GM23338 (cell line): ENCODE measurements around the gene ABHD17B. TPM values are rescaled to one million over a fixed set of nuclear protein-coding genes. Genes with fewer than 3 reads are reported as not detected.

Source experiments
- ATAC-seq: fragments of 200-7000 bp; cut with Tn5 transposase; 3 replicates; pipeline ENCODE4 v1.9.1; 2020
- DNase-seq: peaks from one replicate; pipeline ENCODE4 v3.0.0-alpha.2; 2015; ENCODE audit warnings: low spot score
- H2AFZ ChIP-seq: fragments of 200-600 bp; sonication (generic); 2 replicates; pipeline ENCODE4 v1.8.0; 2016; ENCODE audit warnings: antibody characterized with exemption, mild to moderate bottlenecking, moderate library complexity
- H3F3A ChIP-seq: fragments of 200-600 bp; sonication (generic); replicated peaks from 2 replicates; pipeline ENCODE4 v1.8.0; 2017; ENCODE audit warnings: antibody characterized with exemption, mixed run types, low read depth
- H3K27ac ChIP-seq: fragments of 200-600 bp; sonication (generic); 2 replicates; pipeline ENCODE4 v1.6.1; 2016; ENCODE audit warnings: low read depth
- H3K27me3 ChIP-seq: fragments of 200-600 bp; sonication (generic); 2 replicates; pipeline ENCODE4 v1.8.0; 2016; ENCODE audit warnings: mild to moderate bottlenecking, mixed run types, moderate library complexity; ENCODE audit not compliant: insufficient read depth
- H3K36me3 ChIP-seq: fragments of 200-600 bp; sonication (generic); 2 replicates; pipeline ENCODE4 v1.8.0; 2016; ENCODE audit warnings: mild to moderate bottlenecking; ENCODE audit not compliant: insufficient read depth
- H3K4me1 ChIP-seq: fragments of 200-600 bp; sonication (generic); 2 replicates; pipeline ENCODE4 v1.8.0; 2016; ENCODE audit warnings: mild to moderate bottlenecking, moderate library complexity; ENCODE audit not compliant: insufficient read depth
- H3K4me2 ChIP-seq: fragments of 200-600 bp; sonication (generic); 2 replicates; pipeline ENCODE4 v1.7.1; 2017; ENCODE audit warnings: mixed run types
- H3K4me3 ChIP-seq: fragments of 200-600 bp; sonication (generic); 2 replicates; pipeline ENCODE4 v1.6.1; 2016; ENCODE audit warnings: mixed run types
- H3K79me2 ChIP-seq: fragments of 200-600 bp; sonication (generic); replicated peaks from 2 replicates; pipeline ENCODE4 v1.8.0; 2017; ENCODE audit warnings: mild to moderate bottlenecking; ENCODE audit not compliant: insufficient read depth
- H3K9me2 ChIP-seq: fragments of 200-600 bp; sonication (generic); 2 replicates; pipeline ENCODE4 v1.8.0; 2017; ENCODE audit not compliant: insufficient read depth
- H4K20me1 ChIP-seq: fragments of 200-600 bp; sonication (generic); replicated peaks from 2 replicates; pipeline ENCODE4 v1.8.0; 2017; ENCODE audit warnings: mild to moderate bottlenecking; ENCODE audit not compliant: insufficient read depth
- H3K27ac Mint-ChIP-seq: 2 replicates; pipeline ENCODE4 v1.8.0; 2020; ENCODE audit warnings: inconsistent platforms, mild to moderate bottlenecking, moderate library complexity, mixed read lengths
- H3K27me3 Mint-ChIP-seq: 3 replicates; pipeline ENCODE4 v1.8.0; 2022; ENCODE audit warnings: low read depth, mild to moderate bottlenecking, moderate library complexity, mixed read lengths, inconsistent platforms; ENCODE audit not compliant: insufficient read depth, poor library complexity
- H3K36me3 Mint-ChIP-seq: 3 replicates; pipeline ENCODE4 v1.8.0; 2021; ENCODE audit warnings: low read depth, mild to moderate bottlenecking, inconsistent platforms, moderate library complexity, mixed read lengths
- H3K4me1 Mint-ChIP-seq: 3 replicates; pipeline ENCODE4 v1.8.0; 2020; ENCODE audit warnings: mild to moderate bottlenecking, inconsistent platforms, mixed read lengths
- H3K4me3 Mint-ChIP-seq: 3 replicates; pipeline ENCODE4 v1.8.0; 2021; ENCODE audit warnings: moderate library complexity, mild to moderate bottlenecking, inconsistent platforms, mixed read lengths
- H3K9me3 Mint-ChIP-seq: 3 replicates; pipeline ENCODE4 v1.8.0; 2020; ENCODE audit warnings: moderate library complexity, mild to moderate bottlenecking, inconsistent platforms, mixed read lengths
- CREB1 ChIP-seq: fragments of 250-450 bp; sonication (Bioruptor Pico); IDR thresholded peaks from 2 replicates; pipeline ENCODE4 v1.5.0; 2020; ENCODE audit warnings: low read depth, mild to moderate bottlenecking, moderate library complexity
- EZH2 ChIP-seq: fragments of 200-600 bp; sonication (generic); IDR thresholded peaks from one replicate; pipeline ENCODE4 v1.8.0; 2017; ENCODE audit warnings: antibody characterized with exemption, mild to moderate bottlenecking, low read depth; ENCODE audit not compliant: unreplicated experiment
- EZH2phosphoT487 ChIP-seq: fragments of 200-600 bp; sonication (generic); IDR thresholded peaks from one replicate; pipeline ENCODE4 v1.8.1; 2018; ENCODE audit warnings: antibody characterized with exemption; ENCODE audit not compliant: unreplicated experiment
- JUNB ChIP-seq: IDR thresholded peaks from one replicate; pipeline ENCODE4 v1.6.1; 2016; ENCODE audit warnings: antibody characterized with exemption; ENCODE audit not compliant: unreplicated experiment
- NANOG ChIP-seq: IDR thresholded peaks from 2 replicates; pipeline ENCODE4 v1.6.1; 2016; ENCODE audit warnings: antibody characterized with exemption, borderline replicate concordance
- REST ChIP-seq: IDR thresholded peaks from one replicate; pipeline ENCODE4 v1.6.1; 2018; ENCODE audit warnings: antibody characterized with exemption; ENCODE audit not compliant: unreplicated experiment
- STAT1 ChIP-seq: IDR thresholded peaks from one replicate; pipeline ENCODE4 v1.6.1; 2016; ENCODE audit warnings: antibody characterized with exemption; ENCODE audit not compliant: unreplicated experiment
- ZNF114 ChIP-seq: fragments of 250-450 bp; sonication (Bioruptor Pico); IDR thresholded peaks from 2 replicates; pipeline ENCODE4 v1.5.0; 2020; ENCODE audit warnings: mild to moderate bottlenecking, moderate library complexity
- ZNF331 ChIP-seq: fragments of 250-450 bp; sonication (Bioruptor Pico); IDR thresholded peaks from 2 replicates; pipeline ENCODE4 v1.5.0; 2020; ENCODE audit warnings: low read depth, mild to moderate bottlenecking, moderate library complexity
- ZNF462 ChIP-seq: fragments of 250-450 bp; sonication (Bioruptor Pico); IDR thresholded peaks from 2 replicates; pipeline ENCODE4 v1.5.0; 2020; ENCODE audit warnings: mild to moderate bottlenecking, moderate library complexity
- polyA plus RNA-seq: library from polyadenylated mRNA; unstranded; fragments of >200 nt; fragmentation: Nextera tagmentation; extraction: Ambion mirVana; gene quantifications from 2 replicates; pipeline ENCODE4 v1.2.1, GENCODE V29; 2016
- total RNA-seq: library from RNA; depleted of rRNA; stranded (reverse); fragments of >200 nt; shearing (Covaris generic); gene quantifications from 2 replicates; pipeline ENCODE4 v1.2.3, GENCODE V29; 2014
- TF ChIP-seq, protein P1 (sequence below): IDR thresholded peaks from 2 replicates; pipeline ENCODE4 v1.6.1; 2016; ENCODE audit warnings: antibody characterized with exemption

ABHD17B gene
- total and polyA plus RNA-seq, 2 experiments from 2014 or later, result 32.2 to 112 TPM

DNA sequence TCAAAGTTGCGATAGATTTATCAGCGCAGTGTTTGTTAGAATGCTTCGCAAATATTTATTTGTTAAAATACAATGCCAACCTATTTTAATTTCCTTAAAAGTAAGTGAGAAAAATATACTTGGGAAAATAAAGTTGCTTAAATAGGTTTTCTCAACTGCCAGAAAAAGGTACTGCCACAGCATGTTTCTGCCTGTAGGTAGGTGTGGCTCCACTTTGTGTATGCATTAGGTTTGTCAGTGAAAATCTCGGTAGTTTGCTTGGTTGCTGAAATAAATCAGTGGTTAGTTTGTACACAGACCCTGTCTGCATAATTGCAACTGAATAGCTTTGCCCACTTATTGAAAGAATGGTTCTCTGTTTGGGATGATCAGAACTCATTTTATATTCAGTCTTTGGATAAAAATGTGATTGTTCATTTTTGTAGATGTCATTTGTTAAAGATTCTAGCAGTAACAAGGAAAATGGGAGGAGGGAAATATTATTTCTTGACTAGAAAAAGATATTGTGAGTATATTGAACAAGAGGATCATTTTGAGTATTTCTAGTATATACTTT is 26.2 kb upstream of the ABHD17B start (continued):
- TF ChIP-seq, protein P1, sequence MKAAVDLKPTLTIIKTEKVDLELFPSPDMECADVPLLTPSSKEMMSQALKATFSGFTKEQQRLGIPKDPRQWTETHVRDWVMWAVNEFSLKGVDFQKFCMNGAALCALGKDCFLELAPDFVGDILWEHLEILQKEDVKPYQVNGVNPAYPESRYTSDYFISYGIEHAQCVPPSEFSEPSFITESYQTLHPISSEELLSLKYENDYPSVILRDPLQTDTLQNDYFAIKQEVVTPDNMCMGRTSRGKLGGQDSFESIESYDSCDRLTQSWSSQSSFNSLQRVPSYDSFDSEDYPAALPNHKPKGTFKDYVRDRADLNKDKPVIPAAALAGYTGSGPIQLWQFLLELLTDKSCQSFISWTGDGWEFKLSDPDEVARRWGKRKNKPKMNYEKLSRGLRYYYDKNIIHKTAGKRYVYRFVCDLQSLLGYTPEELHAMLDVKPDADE, result no peak
- TF ChIP-seq REST, result no peak
- TF ChIP-seq EZH2phosphoT487, result no peak
- TF ChIP-seq NANOG, result no peak
- TF ChIP-seq STAT1, result no peak
- no peak for TF ChIP-seq JUNB

DNA sequence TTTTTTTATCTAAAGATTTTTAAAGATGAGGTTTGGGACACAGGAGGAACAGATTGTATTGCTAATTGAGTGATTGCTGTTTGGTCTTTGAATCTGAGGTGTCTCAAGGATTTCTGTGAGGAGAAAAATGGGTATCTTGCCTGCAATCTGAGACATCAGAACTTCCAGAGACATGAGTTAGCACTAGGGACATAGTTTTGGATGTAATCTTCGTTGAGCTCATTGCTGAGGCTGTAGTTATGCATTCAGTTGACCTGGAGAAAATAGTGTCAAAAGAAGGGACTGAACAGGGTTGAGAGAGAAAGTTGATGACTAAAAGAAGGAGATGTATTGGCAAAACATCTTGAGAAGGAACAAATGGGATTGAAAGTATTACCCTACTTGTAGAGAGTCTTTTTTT is 25.1 kb upstream of the ABHD17B start:
- Histone ChIP-seq H3K4me2 (peak overlapping the region; percentile 28), H3F3A (no peaks in the 10 kb centered on the region), H3K4me3 (no peak overlapping the region), H2AFZ (no peak overlapping the region), H3K4me1 (peaks cover 22% of the 10 kb centered on the region), H3K9me2 (no peaks in the 10 kb centered on the region), H4K20me1 (no peaks in the 10 kb centered on the region), H3K79me2 (peaks cover 95% of the 10 kb centered on the region), H3K36me3 (no peaks in the 10 kb centered on the region), H3K27me3 (no peaks in the 10 kb centered on the region), H3K27ac (peak overlapping the region; percentile 40; the same call in 1 of the 2 replicates)
- H3K27me3 Mint-ChIP-seq, result no peaks in the 10 kb centered on the region
- peaks cover 16% of the 10 kb centered on the region for H3K4me1 Mint-ChIP-seq
- ATAC-seq (no peak), DNase-seq (no peak)
- H3K9me3 Mint-ChIP-seq, result no peaks in the 10 kb centered on the region
- H3K27ac Mint-ChIP-seq, result peak overlapping the region; percentile 46
- no peak overlapping the region for H3K4me3 Mint-ChIP-seq
- H3K36me3 Mint-ChIP-seq, result peaks cover 3% of the 10 kb centered on the region; the same call in 1 of the 3 replicates
- TF ChIP-seq EZH2, result no peak
- no peak for TF ChIP-seq ZNF462 (CRISPR knock-in tag)
- no peak for TF ChIP-seq CREB1 (CRISPR knock-in tag)
- TF ChIP-seq, protein P1, result no peak
- TF ChIP-seq ZNF331 (CRISPR knock-in tag), result no peak
- TF ChIP-seq ZNF114 (CRISPR knock-in tag), result no peak
- TF ChIP-seq JUNB, result no peak
